ENCODE data around the gene DKK1. TPM values are rescaled to one million over a fixed set of nuclear protein-coding genes. Genes with fewer than 3 reads are reported as not detected.

Gene DKK1
- total and polyA plus RNA-seq, 12 donors = 0.26 to 5.1 (median 0.62) TPM; not detected in 5

DNA sequence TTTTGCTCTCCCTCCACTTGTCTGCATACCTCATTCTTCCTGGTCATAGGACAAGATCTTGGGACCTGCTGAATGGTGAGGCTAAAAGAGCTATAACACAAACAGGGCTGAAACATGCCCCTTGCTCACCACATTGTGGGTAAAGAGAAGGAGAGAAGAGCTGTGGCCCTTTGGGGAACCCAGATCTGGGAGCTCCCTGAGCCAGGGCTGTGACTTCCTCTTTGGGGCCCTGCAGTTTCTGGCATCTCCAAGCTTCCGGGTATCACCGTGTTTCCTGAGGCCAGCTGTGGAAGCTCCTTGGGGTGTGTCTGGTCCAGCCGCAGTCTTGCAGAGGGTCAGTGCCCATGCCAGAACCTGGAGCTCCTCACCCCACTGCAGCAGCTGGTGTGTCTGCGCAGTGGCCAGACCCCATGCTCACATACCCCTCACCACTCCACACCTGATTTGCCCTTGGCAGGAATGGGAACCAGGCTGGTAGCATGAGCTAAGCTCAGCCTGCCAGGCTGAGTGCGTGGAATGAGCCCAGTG is 34.0 kb downstream of the DKK1 start:
- DNase-seq (no peak), ATAC-seq (no peak)
- Histone ChIP-seq H3K4me1 (no peaks in the 10 kb centered on the region), H3K4me3 (no peak overlapping the region), H3K27ac (no peak overlapping the region), H3K36me3 (no peaks in the 10 kb centered on the region), H3K9me3 (peaks cover 0 to 7% (median 0%) of the 10 kb centered on the region in 11 donors), H3K27me3 (no peaks in the 10 kb centered on the region)
- TF ChIP-seq, protein P1, sequence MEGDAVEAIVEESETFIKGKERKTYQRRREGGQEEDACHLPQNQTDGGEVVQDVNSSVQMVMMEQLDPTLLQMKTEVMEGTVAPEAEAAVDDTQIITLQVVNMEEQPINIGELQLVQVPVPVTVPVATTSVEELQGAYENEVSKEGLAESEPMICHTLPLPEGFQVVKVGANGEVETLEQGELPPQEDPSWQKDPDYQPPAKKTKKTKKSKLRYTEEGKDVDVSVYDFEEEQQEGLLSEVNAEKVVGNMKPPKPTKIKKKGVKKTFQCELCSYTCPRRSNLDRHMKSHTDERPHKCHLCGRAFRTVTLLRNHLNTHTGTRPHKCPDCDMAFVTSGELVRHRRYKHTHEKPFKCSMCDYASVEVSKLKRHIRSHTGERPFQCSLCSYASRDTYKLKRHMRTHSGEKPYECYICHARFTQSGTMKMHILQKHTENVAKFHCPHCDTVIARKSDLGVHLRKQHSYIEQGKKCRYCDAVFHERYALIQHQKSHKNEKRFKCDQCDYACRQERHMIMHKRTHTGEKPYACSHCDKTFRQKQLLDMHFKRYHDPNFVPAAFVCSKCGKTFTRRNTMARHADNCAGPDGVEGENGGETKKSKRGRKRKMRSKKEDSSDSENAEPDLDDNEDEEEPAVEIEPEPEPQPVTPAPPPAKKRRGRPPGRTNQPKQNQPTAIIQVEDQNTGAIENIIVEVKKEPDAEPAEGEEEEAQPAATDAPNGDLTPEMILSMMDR (IDR thresholded peaks at IDR 0.05) = no peak
- intact Hi-C loops (cut with DNase I) = no loop called here
- WGBS, 2 donors = 92 to 93% methylated on average over 5 of the region's 5 CpGs

DNA sequence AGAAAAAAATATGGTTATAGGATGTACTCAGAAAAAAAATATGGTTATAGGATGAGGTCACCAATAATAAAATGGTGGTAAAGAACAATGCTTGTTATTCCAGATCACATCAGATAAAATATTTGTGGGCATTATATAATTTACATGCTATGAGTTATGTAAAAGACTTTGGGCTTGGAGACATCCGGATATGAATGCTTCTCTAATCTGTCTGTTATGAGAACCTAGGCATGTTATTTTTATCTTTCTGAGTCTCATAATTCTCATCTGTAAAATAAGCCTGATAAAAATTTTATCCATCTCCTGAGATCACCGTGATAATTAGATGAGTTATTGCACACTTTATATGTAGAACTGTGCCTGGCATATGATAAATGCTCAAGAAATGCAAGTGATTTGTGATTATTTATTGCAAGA is 37.8 kb downstream of the DKK1 start:
- Histone ChIP-seq H3K4me3 (no peak overlapping the region), H3K36me3 (no peaks in the 10 kb centered on the region), H3K9me3 (peaks cover 0 to 7% (median 0%) of the 10 kb centered on the region in 11 donors), H3K4me1 (no peaks in the 10 kb centered on the region), H3K27me3 (no peaks in the 10 kb centered on the region), H3K27ac (no peak overlapping the region)
- DNase-seq (no peak), ATAC-seq (no peak)
- intact Hi-C loops (cut with DNase I) = no loop called here
- 65 to 73% methylated on average over 2 of the region's 2 CpGs for WGBS, 2 donors
- TF ChIP-seq, protein P1 (IDR thresholded peaks at IDR 0.05) = no peak

DNA sequence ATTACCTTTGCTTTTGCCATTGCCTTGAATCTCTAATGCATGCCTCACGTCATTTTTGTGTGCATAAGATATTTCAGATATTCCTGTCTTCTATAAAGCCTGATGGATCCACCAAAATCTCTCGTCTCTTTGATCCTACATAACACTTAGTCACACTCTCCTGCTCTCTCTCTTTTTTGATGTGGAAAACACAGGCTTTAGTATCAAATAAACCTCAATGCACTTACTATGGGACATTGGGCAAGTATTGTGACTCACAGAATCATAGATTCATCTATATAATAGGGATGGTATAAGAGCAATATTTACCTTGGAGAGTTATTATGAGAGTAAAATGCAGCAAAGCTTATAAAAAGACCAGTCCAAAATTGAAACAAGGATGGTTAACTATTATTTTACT is 39.1 kb downstream of the DKK1 start:
- TF ChIP-seq, protein P1 (IDR thresholded peaks at IDR 0.05) = no peak
- Histone ChIP-seq H3K4me3 (no peak overlapping the region), H3K4me1 (no peaks in the 10 kb centered on the region), H3K27me3 (no peaks in the 10 kb centered on the region), H3K9me3 (no peaks in the 10 kb centered on the region), H3K27ac (no peak overlapping the region), H3K36me3 (no peaks in the 10 kb centered on the region)
- intact Hi-C loops (cut with DNase I) = no loop called here
- no peak for DNase-seq
- WGBS, 2 donors = 81 to 86% methylated on average over 2 of the region's 2 CpGs
- no peak for ATAC-seq

DNA sequence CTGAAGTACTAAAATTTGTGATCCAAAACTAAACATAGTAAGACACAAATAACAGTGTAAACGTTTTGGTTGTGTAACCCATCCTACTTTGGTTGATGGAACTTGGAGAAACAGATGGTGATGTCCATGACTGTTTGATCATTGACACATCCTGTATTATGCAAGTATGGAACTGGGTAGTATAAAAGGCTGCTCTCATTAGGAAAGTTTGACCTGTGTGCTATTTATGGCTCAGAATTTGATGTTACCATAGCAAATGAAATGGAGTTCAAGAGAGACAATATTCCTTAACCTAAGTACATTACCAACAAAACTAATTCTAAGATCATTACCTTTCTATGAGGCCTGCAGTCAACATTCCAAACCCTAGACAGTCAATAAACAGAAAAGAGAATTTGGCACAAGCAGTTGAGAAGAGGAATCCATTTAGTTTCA is 39.9 kb downstream of the DKK1 start:
- Histone ChIP-seq H3K27ac (no peak overlapping the region), H3K9me3 (no peaks in the 10 kb centered on the region), H3K4me3 (no peak overlapping the region), H3K4me1 (no peaks in the 10 kb centered on the region), H3K27me3 (no peaks in the 10 kb centered on the region), H3K36me3 (no peaks in the 10 kb centered on the region)
- intact Hi-C loops (cut with DNase I) = no loop called here
- DNase-seq (no peak), ATAC-seq (no peak)
- WGBS, 2 donors = 31 to 50% methylated on average over 1 of the region's 1 CpG
- TF ChIP-seq, protein P1 (IDR thresholded peaks at IDR 0.05) = no peak
